Mucosa of descending colon (tissue), 3 donors: ENCODE data around the gene ELF2. TPM values are rescaled to one million over a fixed set of nuclear protein-coding genes. Genes with fewer than 3 reads are reported as not detected.
"Not testable (repeated sequence)": the region's sequence is repeated elsewhere in the genome, so short reads cannot be mapped to it uniquely, and the experiment has no call there.

Experiments used
- ATAC-seq: fragments of 200-7000 bp; cut with Tn5 transposase; one replicate; pipeline ENCODE4 v1.9.1; 2020; ENCODE audit warnings: mild to moderate bottlenecking, moderate library complexity
- DNase-seq, 3 donors: peaks; one replicate each; pipeline ENCODE4 v3.0.0-alpha.2; 2020
- H3K36me3 ChIP-seq: fragments of 200-600 bp; one replicate; pipeline ENCODE4 v1.8.0; 2021; ENCODE audit warnings: low read depth, mild to moderate bottlenecking
- H3K4me1 ChIP-seq: fragments of 200-600 bp; one replicate; pipeline ENCODE4 v1.8.0; 2021; ENCODE audit warnings: low read depth, mild to moderate bottlenecking
- H3K4me3 ChIP-seq: fragments of 200-600 bp; one replicate; pipeline ENCODE4 v1.8.0; 2021; ENCODE audit warnings: mild to moderate bottlenecking
- H3K9me3 ChIP-seq: fragments of 200-600 bp; one replicate; pipeline ENCODE4 v1.8.0; 2021; ENCODE audit warnings: mild to moderate bottlenecking
- CTCF ChIP-seq: fragments of 200-600 bp; IDR thresholded peaks from one replicate; pipeline ENCODE4 v1.8.0; 2022; ENCODE audit warnings: antibody characterized with exemption, mild to moderate bottlenecking
- intact Hi-C, 2 donors: fragments of 100-400 bp; cut with DNase I in 1 of 2; cut with micrococcal nuclease in 1 of 2; formaldehyde crosslinking; loops; one replicate each; pipeline versions ENCODE4 v1.11.0 to v1.11.1; 2022; cut with DNase I, micrococcal nuclease
- total RNA-seq, 3 donors: library from RNA; stranded (reverse); fragmentation: NEBNext Ultra II Directional in 2 of 3; extraction: Animal tissue kit (Norgen Biotek cat#: 25700) in 2 of 3; gene quantifications; one replicate each; pipeline versions ENCODE4 v1.2.1 to v1.2.4, GENCODE V29; 2021 to 2023
- donor health status: DM: no; HTN: no; CAD: no; lungs with moderate emphysema.
- donor health status: DM: no; HTN: no; CAD: no.
- donor health status: DM: no; HTN: yes; CAD: no.

ELF2 gene
- total RNA-seq, 3 donors from 2014 or later, result 34.9 to 67.2 (median 51.9) TPM

- no peak for DNase-seq
- H3K4me3 ChIP-seq, result no peak overlapping the region
- intact Hi-C loops, result no loop called here
- no peaks in the 10 kb centered on the region for H3K9me3 ChIP-seq
- H3K4me1 ChIP-seq, result no peaks in the 10 kb centered on the region
- TF ChIP-seq CTCF, result no peak
- ATAC-seq, result peak; percentile 18
- H3K36me3 ChIP-seq, result no peaks in the 10 kb centered on the region
These were observed 30.9 kb upstream of the ELF2 start for GRCh38 chr4:139207873-139208403.

DNA sequence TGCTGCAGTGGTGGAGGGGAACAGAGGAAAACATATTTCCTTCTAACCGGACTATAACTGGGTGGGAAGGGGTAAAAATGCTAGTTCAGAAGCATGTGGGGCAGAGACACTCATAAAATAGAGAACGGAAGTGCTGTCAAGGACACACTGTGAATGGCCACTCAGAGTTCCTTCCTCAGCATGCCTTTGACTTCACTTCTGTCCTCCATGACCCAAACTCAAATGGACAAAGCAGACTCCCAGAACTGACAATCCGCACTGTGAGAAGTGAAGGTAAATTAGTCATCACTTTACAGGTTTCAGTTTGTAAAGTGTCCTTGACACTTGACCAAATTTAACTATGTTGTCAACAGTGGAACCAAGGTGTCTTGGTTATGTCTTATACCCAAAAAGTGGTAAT, 30.2 kb upstream of the ELF2 start:
- Histone ChIP-seq H3K4me1 (no peaks in the 10 kb centered on the region), H3K36me3 (no peaks in the 10 kb centered on the region), H3K9me3 (no peaks in the 10 kb centered on the region), H3K4me3 (no peak overlapping the region)
- no peak for DNase-seq
- no peak for TF ChIP-seq CTCF
- ATAC-seq, result no peak
- intact Hi-C loops, result no loop called here

- ATAC-seq (no peak), DNase-seq (no peak)
- Histone ChIP-seq H3K4me3 (no peak overlapping the region), H3K4me1 (no peaks in the 10 kb centered on the region), H3K36me3 (no peaks in the 10 kb centered on the region), H3K9me3 (no peaks in the 10 kb centered on the region)
- intact Hi-C loops, result no loop called here
- TF ChIP-seq CTCF, result no peak
These were observed 26.0 kb upstream of the ELF2 start for GRCh38 chr4:139202991-139203390.

DNA sequence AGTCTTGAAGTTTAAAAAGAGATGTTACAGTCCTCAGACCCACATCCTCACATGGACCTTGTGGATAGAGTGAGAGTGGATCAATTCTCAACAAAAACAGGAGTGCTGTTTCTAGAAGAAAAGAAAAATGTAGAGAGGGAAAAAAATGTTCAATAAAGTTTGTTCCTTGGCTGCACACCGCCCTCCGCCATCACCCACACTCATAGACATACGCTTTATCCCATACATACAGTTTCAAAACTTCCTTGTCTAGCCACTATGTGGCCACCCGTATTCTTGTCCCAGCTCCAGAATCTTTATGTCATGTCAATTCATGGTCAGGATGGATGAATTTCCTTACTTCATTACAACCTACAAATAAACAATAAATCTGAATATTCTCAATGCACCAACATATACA, 23.5 kb upstream of the ELF2 start:
- no peak for DNase-seq
- Histone ChIP-seq H3K4me3 (no peak overlapping the region), H3K9me3 (no peaks in the 10 kb centered on the region), H3K4me1 (no peaks in the 10 kb centered on the region), H3K36me3 (no peaks in the 10 kb centered on the region)
- no peak for ATAC-seq
- no peak for TF ChIP-seq CTCF
- intact Hi-C loops, result no loop called here

DNA sequence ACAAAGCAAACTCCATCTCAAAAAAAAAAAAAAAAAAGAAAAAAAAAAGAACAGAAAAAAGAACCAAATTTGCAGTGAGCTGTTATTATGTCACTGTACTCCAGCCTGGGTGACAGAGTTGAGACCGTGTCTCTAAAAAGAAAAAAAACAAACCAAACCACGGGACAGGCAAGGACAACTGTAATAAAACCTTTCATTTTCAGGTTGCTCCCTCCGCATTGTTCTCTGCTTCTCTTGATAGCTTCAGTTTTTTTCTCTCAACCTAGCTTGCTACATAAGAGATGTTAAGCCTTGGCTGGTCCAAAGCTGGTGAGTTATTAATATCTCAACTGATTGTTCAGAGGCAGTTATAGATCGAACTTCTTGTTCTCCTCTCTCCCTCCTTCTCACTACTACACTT, 23.1 kb upstream of the ELF2 start:
- no peak overlapping the region for H3K4me3 ChIP-seq
- DNase-seq, result no peak
- no peak for TF ChIP-seq CTCF
- H3K4me1 ChIP-seq, result no peaks in the 10 kb centered on the region
- ATAC-seq, result no peak
- H3K9me3 ChIP-seq, result no peaks in the 10 kb centered on the region
- H3K36me3 ChIP-seq, result no peaks in the 10 kb centered on the region
- intact Hi-C loops, result no loop called here

DNA sequence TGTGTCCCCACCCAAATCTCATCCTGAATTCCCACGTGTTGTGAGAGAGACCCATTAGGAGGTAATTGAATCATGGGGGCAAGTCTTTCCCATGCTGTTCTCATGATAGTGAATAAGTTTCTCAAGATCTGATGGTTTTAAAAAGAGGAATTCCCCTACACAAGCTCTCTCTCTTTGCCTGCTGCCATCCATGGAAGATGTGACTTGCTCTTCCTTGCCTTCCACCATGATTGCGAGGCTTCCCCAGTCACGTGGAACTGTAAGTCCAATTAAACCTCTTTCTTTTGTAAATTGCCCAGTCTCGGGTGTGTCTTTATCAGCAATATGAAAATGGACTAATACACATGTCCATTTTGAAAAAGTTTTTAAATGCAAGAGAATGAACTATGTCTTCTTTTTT, 20.2 kb upstream of the ELF2 start:
- H3K36me3 ChIP-seq, DNase-seq, intact Hi-C loops, ATAC-seq, H3K4me1 ChIP-seq, H3K4me3 ChIP-seq, H3K9me3 ChIP-seq: not testable (repeated sequence)
